Mucosa of descending colon (tissue), 3 donors: ENCODE measurements around the gene GFPT1. TPM values are rescaled to one million over a fixed set of nuclear protein-coding genes. Genes with fewer than 3 reads are reported as not detected.
A peak's percentile ranks its signal among the peaks of the same experiment; 100 is the strongest.

ENCODE experiments used
- ATAC-seq: fragments of 200-7000 bp; cut with Tn5 transposase; one replicate; pipeline ENCODE4 v1.9.1; 2020; ENCODE audit warnings: mild to moderate bottlenecking, moderate library complexity
- DNase-seq, 3 donors: peaks; one replicate each; pipeline ENCODE4 v3.0.0-alpha.2; 2020
- H3K36me3 ChIP-seq: fragments of 200-600 bp; one replicate; pipeline ENCODE4 v1.8.0; 2021; ENCODE audit warnings: low read depth, mild to moderate bottlenecking
- H3K4me1 ChIP-seq: fragments of 200-600 bp; one replicate; pipeline ENCODE4 v1.8.0; 2021; ENCODE audit warnings: low read depth, mild to moderate bottlenecking
- H3K4me3 ChIP-seq: fragments of 200-600 bp; one replicate; pipeline ENCODE4 v1.8.0; 2021; ENCODE audit warnings: mild to moderate bottlenecking
- H3K9me3 ChIP-seq: fragments of 200-600 bp; one replicate; pipeline ENCODE4 v1.8.0; 2021; ENCODE audit warnings: mild to moderate bottlenecking
- intact Hi-C, 2 donors: fragments of 100-400 bp; cut with DNase I in 1 of 2; cut with micrococcal nuclease in 1 of 2; formaldehyde crosslinking; loops; one replicate each; pipeline versions ENCODE4 v1.11.0 to v1.11.1; 2022; cut with DNase I, micrococcal nuclease
- total RNA-seq, 3 donors: library from RNA; stranded (reverse); fragmentation: NEBNext Ultra II Directional in 2 of 3; extraction: Animal tissue kit (Norgen Biotek cat#: 25700) in 2 of 3; gene quantifications; one replicate each; pipeline versions ENCODE4 v1.2.1 to v1.2.4, GENCODE V29; 2021 to 2023
- TF ChIP-seq, protein P1 (sequence below): fragments of 200-600 bp; IDR thresholded peaks from one replicate; pipeline ENCODE4 v1.8.0; 2022; ENCODE audit warnings: antibody characterized with exemption, mild to moderate bottlenecking
- donor health status: DM: no; HTN: no; CAD: no; lungs with moderate emphysema.
- donor health status: DM: no; HTN: no; CAD: no.
- donor health status: DM: no; HTN: yes; CAD: no.

Gene GFPT1
- total RNA-seq, 3 donors from 2014 or later, result 79.3 to 196 (median 180) TPM

DNA sequence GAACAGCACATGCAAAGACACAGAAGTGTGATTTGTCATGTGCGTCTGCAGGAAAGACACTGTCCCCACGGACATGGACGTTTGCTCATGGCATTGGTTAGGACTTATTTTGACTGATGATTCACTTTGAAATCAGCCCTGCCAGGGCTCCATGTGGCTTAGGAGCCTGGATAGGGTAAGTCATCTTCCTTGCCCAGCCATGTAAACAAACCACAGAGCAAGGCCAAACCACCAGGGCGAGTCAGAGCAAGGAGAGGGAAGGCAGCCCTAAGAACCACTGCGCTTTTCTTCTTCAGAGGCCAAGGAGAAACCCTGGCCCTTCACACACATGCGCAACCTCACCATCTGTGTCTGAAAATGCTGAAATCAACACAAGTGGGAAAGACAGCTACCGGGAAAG is 88.8 kb downstream of the GFPT1 start:
- ATAC-seq, result peak; percentile 27
- TF ChIP-seq, protein P1, sequence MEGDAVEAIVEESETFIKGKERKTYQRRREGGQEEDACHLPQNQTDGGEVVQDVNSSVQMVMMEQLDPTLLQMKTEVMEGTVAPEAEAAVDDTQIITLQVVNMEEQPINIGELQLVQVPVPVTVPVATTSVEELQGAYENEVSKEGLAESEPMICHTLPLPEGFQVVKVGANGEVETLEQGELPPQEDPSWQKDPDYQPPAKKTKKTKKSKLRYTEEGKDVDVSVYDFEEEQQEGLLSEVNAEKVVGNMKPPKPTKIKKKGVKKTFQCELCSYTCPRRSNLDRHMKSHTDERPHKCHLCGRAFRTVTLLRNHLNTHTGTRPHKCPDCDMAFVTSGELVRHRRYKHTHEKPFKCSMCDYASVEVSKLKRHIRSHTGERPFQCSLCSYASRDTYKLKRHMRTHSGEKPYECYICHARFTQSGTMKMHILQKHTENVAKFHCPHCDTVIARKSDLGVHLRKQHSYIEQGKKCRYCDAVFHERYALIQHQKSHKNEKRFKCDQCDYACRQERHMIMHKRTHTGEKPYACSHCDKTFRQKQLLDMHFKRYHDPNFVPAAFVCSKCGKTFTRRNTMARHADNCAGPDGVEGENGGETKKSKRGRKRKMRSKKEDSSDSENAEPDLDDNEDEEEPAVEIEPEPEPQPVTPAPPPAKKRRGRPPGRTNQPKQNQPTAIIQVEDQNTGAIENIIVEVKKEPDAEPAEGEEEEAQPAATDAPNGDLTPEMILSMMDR, result no peak
- no peak for DNase-seq

DNA sequence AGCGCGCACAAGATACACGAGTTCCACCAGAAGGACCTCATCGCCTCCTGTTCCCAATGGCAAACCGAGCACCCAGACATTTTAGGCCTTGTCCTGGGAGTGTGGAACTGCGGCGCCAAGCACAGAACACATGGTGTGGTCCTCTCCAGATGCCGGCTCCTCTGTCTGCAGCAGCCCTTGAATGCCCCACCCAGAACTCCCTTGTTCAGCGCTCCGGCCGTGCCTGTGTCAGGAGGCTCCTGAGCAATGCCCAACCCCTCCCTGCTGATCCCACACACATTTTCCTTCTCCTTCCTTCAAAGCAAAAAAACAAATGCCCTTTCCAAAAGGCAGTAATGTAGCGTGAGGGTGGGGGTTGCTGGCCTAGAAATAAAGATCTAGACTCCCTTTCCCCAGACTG is 89.8 kb downstream of the GFPT1 start:
- intact Hi-C loops, result no loop called here
- ATAC-seq, result no peak

More for the DNA sequence above, 88.8 kb downstream of the GFPT1 start:
- no peaks in the 10 kb centered on the region for H3K36me3 ChIP-seq
- no peak overlapping the region for H3K4me3 ChIP-seq
- no peaks in the 10 kb centered on the region for H3K4me1 ChIP-seq
- intact Hi-C loops, result no loop called here
- H3K9me3 ChIP-seq, result no peaks in the 10 kb centered on the region

DNA sequence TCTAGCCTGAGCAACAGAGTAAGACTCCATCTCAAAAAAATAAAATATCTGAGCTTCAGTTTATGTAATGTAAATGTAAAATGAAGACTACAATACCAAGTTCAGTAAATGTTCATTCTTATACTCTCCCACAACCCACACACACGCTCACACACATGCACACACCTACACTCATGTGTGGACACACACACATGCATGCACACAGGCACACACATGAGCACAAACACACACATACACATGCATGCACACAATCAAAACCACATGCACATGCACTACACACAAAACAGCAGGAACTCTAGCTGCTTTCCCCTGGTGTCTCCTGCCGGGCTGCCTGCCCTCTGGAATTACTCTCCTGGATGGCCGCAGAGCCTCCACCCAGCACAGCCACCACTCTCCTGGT is 90.6 kb downstream of the GFPT1 start:
- TF ChIP-seq, protein P1, result no peak
- DNase-seq, result no peak

More for the DNA sequence above, 89.8 kb downstream of the GFPT1 start:
- H3K9me3 ChIP-seq, result no peaks in the 10 kb centered on the region
- TF ChIP-seq, protein P1, result no peak
- H3K36me3 ChIP-seq, result no peaks in the 10 kb centered on the region
- H3K4me1 ChIP-seq, result no peaks in the 10 kb centered on the region
- H3K4me3 ChIP-seq, result no peak overlapping the region
- DNase-seq, result no peak

DNA sequence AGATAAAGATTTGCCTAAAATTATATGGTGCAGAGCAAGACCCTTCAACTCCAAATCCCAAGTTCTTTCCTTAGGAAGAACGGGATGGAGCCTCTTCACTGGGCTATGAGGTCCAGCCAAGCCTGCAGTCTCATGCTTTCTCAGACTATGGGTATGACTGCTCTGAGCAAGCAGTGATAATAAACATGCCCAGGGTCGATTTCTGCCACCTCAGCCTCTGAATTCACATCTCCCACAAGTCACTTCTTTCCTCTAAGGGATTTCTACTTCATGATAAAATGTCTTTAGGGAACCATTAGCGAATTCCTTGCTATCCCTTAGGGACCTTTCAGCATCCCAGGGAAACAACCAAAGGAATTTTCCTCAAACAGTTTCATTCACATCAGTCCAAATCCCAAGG is 94.8 kb downstream of the GFPT1 start:
- Histone ChIP-seq H3K36me3 (no peaks in the 10 kb centered on the region), H3K4me1 (peaks cover 7% of the 10 kb centered on the region), H3K9me3 (no peaks in the 10 kb centered on the region), H3K4me3 (no peak overlapping the region)
- TF ChIP-seq, protein P1, result no peak
- no peak for DNase-seq
- intact Hi-C loops, result no loop called here
- ATAC-seq, result no peak

More for the DNA sequence above, 90.6 kb downstream of the GFPT1 start:
- no peak for ATAC-seq
- intact Hi-C loops, result no loop called here
- H3K4me1 ChIP-seq, result peaks cover under 1% of the 10 kb centered on the region
- no peaks in the 10 kb centered on the region for H3K36me3 ChIP-seq
- H3K4me3 ChIP-seq, result no peak overlapping the region
- H3K9me3 ChIP-seq, result no peaks in the 10 kb centered on the region

DNA sequence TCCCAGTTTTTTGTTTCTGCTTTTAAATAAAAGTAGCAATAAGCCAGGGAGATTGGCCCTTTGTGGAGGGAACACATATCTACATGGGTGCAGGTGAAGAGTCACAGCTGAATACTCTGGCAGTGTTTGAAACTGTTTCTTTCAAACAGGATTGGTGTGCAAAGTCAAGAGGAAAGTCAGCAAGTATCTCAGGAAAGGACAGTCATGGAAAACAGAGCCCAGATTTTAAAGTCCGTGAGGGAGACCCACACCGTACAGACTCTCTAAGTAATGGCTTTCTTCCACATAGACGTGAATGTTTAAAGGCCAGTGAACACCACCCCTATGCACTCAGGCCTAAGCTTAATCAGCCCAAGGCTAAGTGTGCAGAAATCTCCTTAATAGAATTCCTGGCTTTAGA is 95.3 kb downstream of the GFPT1 start:
- Histone ChIP-seq H3K9me3 (no peaks in the 10 kb centered on the region), H3K4me1 (peaks cover 7% of the 10 kb centered on the region), H3K36me3 (no peaks in the 10 kb centered on the region), H3K4me3 (no peak overlapping the region)
- intact Hi-C loops, result no loop called here
- DNase-seq, result no peak
- no peak for ATAC-seq
- TF ChIP-seq, protein P1, result no peak
